GM12878 (cell line): ENCODE data around the gene PPM1A. TPM values are rescaled to one million over a fixed set of nuclear protein-coding genes. Genes with fewer than 3 reads are reported as not detected.

Experiments used
- ATAC-seq: fragments of 200-7000 bp; cut with Tn5 transposase; 3 replicates; pipeline ENCODE4 v1.9.1; 2020; ENCODE audit warnings: mild to moderate bottlenecking, moderate library complexity
- BruUV-seq: library from RNA; stranded (reverse); fragments of 400-500 nt; replicated peaks from 2 replicates; lab custom pipeline; 2021; lab: Mats Ljungman, UMichigan
- CTCF ChIA-PET: fragments of 300-600 bp; sonication (Branson Sonifier 250); formaldehyde crosslinking; extraction: SDS; loops from one replicate; lab custom pipeline; 2021; ENCODE audit warnings: inconsistent platforms; lab: Yijun Ruan, JAX
- POLR2A ChIA-PET: fragments of 350-600 bp; formaldehyde crosslinking; extraction: SDS; loops from one replicate; lab custom pipeline; 2021; ENCODE audit warnings: inconsistent platforms; lab: Charles Lee
- RAD21 ChIA-PET: fragments of 300-600 bp; sonication (Branson Sonifier 250); formaldehyde crosslinking; loops from one replicate; lab custom pipeline; 2023; ENCODE audit warnings: antibody characterized with exemption; ENCODE audit not compliant: unreplicated experiment; lab: Charles Lee
- SMC1A ChIA-PET: fragments of 300-600 bp; sonication (Branson Sonifier 250); formaldehyde crosslinking; loops from one replicate; lab custom pipeline; 2023; ENCODE audit not compliant: unreplicated experiment, uncharacterized antibody; lab: Charles Lee
- DNase-seq: peaks from one replicate; pipeline ENCODE4 v3.0.0-alpha.2; 2011; ENCODE audit warnings: low read depth, low spot score
- FAIRE-seq: peaks from 3 replicates; lab custom pipeline; 2011; peaks lifted over from hg19 to GRCh38; lab: Jason Lieb, UNC
- H2AFZ ChIP-seq: 2 replicates; pipeline ENCODE4 v1.6.0; 2011; ENCODE audit warnings: low read depth, low read length, control low read depth; ENCODE audit not compliant: control insufficient read depth
- H3K27ac ChIP-seq: 2 replicates; pipeline ENCODE4 v1.5.1; 2011; ENCODE audit warnings: control low read depth; ENCODE audit not compliant: control insufficient read depth, insufficient read depth
- H3K27me3 ChIP-seq, 2 experiments: replicated peaks in 1 of 2; 2 replicates each; pipeline versions ENCODE4 v1.6.0 to v1.6.1; 2011; ENCODE audit warnings: low read length in 1 of 2; ENCODE audit not compliant: control insufficient read depth in 2 of 2, insufficient read depth in 2 of 2
- H3K36me3 ChIP-seq, 2 experiments: 2 replicates each; pipeline ENCODE4 v1.5.1; 2011; ENCODE audit warnings: low read length in 1 of 2; ENCODE audit not compliant: control insufficient read depth in 2 of 2, insufficient read depth in 2 of 2
- H3K4me1 ChIP-seq: 2 replicates; pipeline ENCODE4 v1.6.1; 2011; ENCODE audit warnings: mild to moderate bottlenecking, low read length, moderate library complexity, mixed read lengths; ENCODE audit not compliant: control insufficient read depth, insufficient read depth
- H3K4me2 ChIP-seq: 2 replicates; pipeline ENCODE4 v1.6.0; 2011; ENCODE audit warnings: control low read depth; ENCODE audit not compliant: control insufficient read depth, insufficient read depth
- H3K4me3 ChIP-seq: fragments of 200-600 bp; sonication (generic); 2 replicates; pipeline ENCODE4 v1.5.1; 2016
- H3K79me2 ChIP-seq: 2 replicates; pipeline ENCODE4 v1.6.0; 2011; ENCODE audit warnings: low read length; ENCODE audit not compliant: control insufficient read depth, insufficient read depth
- H3K9ac ChIP-seq: 2 replicates; pipeline ENCODE4 v1.8.0; 2011; ENCODE audit warnings: low read length, control low read depth, mixed read lengths; ENCODE audit not compliant: control insufficient read depth, insufficient read depth
- H3K9me3 ChIP-seq: replicated peaks from 3 replicates; pipeline ENCODE4 v1.5.1; 2011; ENCODE audit warnings: mild to moderate bottlenecking, low read length; ENCODE audit not compliant: control insufficient read depth, insufficient read depth
- H4K20me1 ChIP-seq: 2 replicates; pipeline ENCODE4 v1.6.0; 2011; ENCODE audit not compliant: control insufficient read depth, insufficient read depth
- CTCF ChIP-seq, 3 experiments: IDR thresholded peaks in 2 of 3; conservative IDR thresholded peaks in 1 of 3; 2 replicates each; pipeline ENCODE4 v1.5.1; 2011; ENCODE audit warnings: low read depth in 3 of 3, low read length in 3 of 3, mild to moderate bottlenecking in 3 of 3, control low read depth in 2 of 3, moderate library complexity in 2 of 3, inconsistent platforms in 1 of 3, mixed read lengths in 1 of 3; ENCODE audit not compliant: control insufficient read depth in 2 of 3, insufficient read depth in 1 of 3; ENCODE audit errors: extremely low read depth in 1 of 3
- CUX1 ChIP-seq: IDR thresholded peaks from 2 replicates; pipeline ENCODE4 v1.6.1; 2012; ENCODE audit warnings: improper control_type of control experiment, low read depth, low read length; ENCODE audit not compliant: insufficient replicate concordance
- MEF2A ChIP-seq: IDR thresholded peaks from 2 replicates; pipeline ENCODE4 v1.6.1; 2011; ENCODE audit warnings: low read depth, mild to moderate bottlenecking, low read length, moderate library complexity; ENCODE audit not compliant: insufficient read depth
- MLLT1 ChIP-seq: fragments of 450-650 bp; IDR thresholded peaks from 2 replicates; pipeline ENCODE4 v1.6.1; 2016; ENCODE audit warnings: mild to moderate bottlenecking
- MYB ChIP-seq: fragments of 150-350 bp; IDR thresholded peaks from 2 replicates; pipeline ENCODE4 v1.6.1; 2014; ENCODE audit warnings: mild to moderate bottlenecking, low read depth, low read length, borderline replicate concordance
- NFXL1 ChIP-seq: fragments of 450-650 bp; IDR thresholded peaks from 2 replicates; pipeline ENCODE4 v1.6.1; 2017; ENCODE audit warnings: antibody characterized with exemption, mild to moderate bottlenecking, borderline replicate concordance
- PAX8 ChIP-seq: fragments of 450-650 bp; IDR thresholded peaks from 2 replicates; pipeline ENCODE4 v1.6.1; 2017; ENCODE audit warnings: mild to moderate bottlenecking, moderate library complexity
- RAD21 ChIP-seq: IDR thresholded peaks from 2 replicates; pipeline ENCODE4 v1.6.1; 2011; ENCODE audit warnings: mild to moderate bottlenecking, low read depth, low read length, moderate library complexity; ENCODE audit not compliant: insufficient read depth
- SP1 ChIP-seq: IDR thresholded peaks from one replicate; pipeline ENCODE4 v1.6.1; 2011; ENCODE audit warnings: low read depth, low read length
- WGBS: methylation state at CpG from one replicate; pipeline ENCODE4 v1.1.6; 2016; ENCODE audit warnings: low lambda C conversion rate; ENCODE audit not compliant: insufficient replicate concordance, insufficient coverage; ENCODE audit errors: missing lambda C conversion rate; 5-methylcytosine and 5-hydroxymethylcytosine counted together
- in situ Hi-C: fragments of 300-500 bp; cut with MboI; formaldehyde crosslinking; loops from 9 replicates; pipeline ENCODE4 v1.14.3; 2018; ENCODE audit warnings: mixed read lengths
- intact Hi-C: fragments of 100-400 bp; cut with micrococcal nuclease; formaldehyde crosslinking; loops from one replicate; pipeline ENCODE4 v1.14.2; 2022; ENCODE audit not compliant: unreplicated experiment
- polyA plus RNA-seq, 11 experiments: library from polyadenylated mRNA; depleted of rRNA in 4 of 11; unstranded in 6 of 11; stranded (reverse) in 5 of 11; fragments of >200 nt; fragmentation: Nextera tagmentation in 4 of 11; fragmentation: Illumina TruSeq in 1 of 11; extraction: Ambion mirVana in 4 of 11; extraction: Trizol in 1 of 11; gene quantifications; 1 replicate in 1 of 11; 2 replicates in 10 of 11; pipeline versions ENCODE4 v1.2.1 to v1.2.3, GENCODE V29; 2011 to 2016; ENCODE audit warnings: inconsistent platforms in 2 of 11, missing spikeins in 2 of 11, low read depth in 1 of 11
- total RNA-seq, 4 experiments: library from RNA; depleted of rRNA in 3 of 4; stranded (reverse); fragments of >200 nt in 3 of 4; fragmentation: Illumina TruSeq in 1 of 4; extraction: Trizol in 1 of 4; gene quantifications; 2 replicates each; pipeline versions ENCODE4 v1.2.1 to v1.2.3, GENCODE V29; 2013 to 2021

PPM1A gene
- total and polyA plus RNA-seq, 10 of the 15 experiments (the other 5 are each of a cell fraction or from before 2014, with no cell fraction given), result 16.8 to 124 (median 47.0) TPM

GRCh38 chr14:60328583-60328982 is 79.6 kb downstream of the PPM1A start:
- in situ Hi-C loops (no loop called here), intact Hi-C loops (loop anchor here (5.0 to 10.0 kb wide), 2 partner anchors 141 to 234 kb away; partner anchors contain the start of gene PCNX4)
- POLR2A ChIA-PET, result interaction anchor here (0.8 to 1.8 kb wide), 4 partner anchors 20 to 140 kb away, joined by 3 to 6 read pairs (median 4); partner anchors contain the start of gene PPM1A
- no peak overlapping the region for H3K9ac ChIP-seq
- H2AFZ ChIP-seq, result peak overlapping the region; percentile 98; the same call in 1 of the 2 replicates
- H3K9me3 ChIP-seq, result no peaks in the 10 kb centered on the region
- RAD21 ChIA-PET, result interaction anchor here (0.8 to 7.6 kb wide), 16 partner anchors 18 to 239 kb away, joined by 3 to 72 read pairs (median 5); partner anchors contain the start of gene DHRS7
- H4K20me1 ChIP-seq, result no peaks in the 10 kb centered on the region
- BruUV-seq, result no TSS peak
- no peak overlapping the region for H3K27ac ChIP-seq
- FAIRE-seq (no peak), ATAC-seq (no peak), DNase-seq (no peak)
- no peaks in the 10 kb centered on the region for H3K79me2 ChIP-seq
- SMC1A ChIA-PET, result interaction anchor here (1.1 to 7.8 kb wide), 15 partner anchors 21 to 170 kb away, joined by 3 to 151 read pairs (median 5); partner anchors contain the start of gene PPM1A
- WGBS, result 75% methylated on average over 6 of the region's 6 CpGs
- H3K4me2 ChIP-seq, result peak overlapping the region; percentile 97
- peaks cover 11% of the 10 kb centered on the region for H3K4me1 ChIP-seq
- H3K27me3 ChIP-seq, result no peaks in the 10 kb centered on the region
- CTCF ChIA-PET, result interaction anchor here (0.7 to 9.9 kb wide), 19 partner anchors 10 to 363 kb away, joined by 3 to 231 read pairs (median 5); partner anchors contain the start of genes DHRS7 and PPM1A
- H3K4me3 ChIP-seq, result no peak overlapping the region
- H3K36me3 ChIP-seq, result no peaks in the 10 kb centered on the region
- TF ChIP-seq PAX8 (no peak), SP1 (no peak), NFXL1 (no peak), MYB (no peak), MEF2A (no peak), MLLT1 (0 out of 2 replicates have a peak, but pooled peaks have one; percentile 55), CUX1 (no peak), RAD21 (0 out of 2 replicates have a peak, but pooled peaks have one; percentile 12), CTCF (IDR thresholded peaks at IDR 0.05 in 2 of 3, conservative IDR thresholded peaks at IDR 0.05 in 1 of 3; ENCODE audit: control insufficient read depth in 2 of 3, extremely low read depth in 1 of 3, insufficient read depth in 1 of 3, low read depth in 3 of 3, low read length in 3 of 3) (peak in 1 of 3 experiments; percentile 6; a peak in 1 of 6 replicates)
